HepG2 (cell line): ENCODE measurements around the gene NOS1AP. TPM values are rescaled to one million over a fixed set of nuclear protein-coding genes. Genes with fewer than 3 reads are reported as not detected.

ENCODE experiments used
- ATAC-seq: fragments of 200-7000 bp; cut with Tn5 transposase; 3 replicates; pipeline ENCODE4 v1.9.1; 2020; ENCODE audit warnings: mild to moderate bottlenecking, moderate library complexity
- BruUV-seq: library from RNA; stranded (reverse); fragments of 400-500 nt; replicated peaks from 2 replicates; lab custom pipeline; 2021; lab: Mats Ljungman, UMichigan
- CTCF ChIA-PET: fragments of 300-600 bp; formaldehyde crosslinking; extraction: SDS; loops from one replicate; lab custom pipeline; 2021; ENCODE audit warnings: low total read pairs, inconsistent platforms, low intra/inter-chr PET ratio; lab: Yijun Ruan, JAX
- POLR2A ChIA-PET: fragments of 350-600 bp; sonication (Branson Sonifier 250); formaldehyde crosslinking; loops from one replicate; lab custom pipeline; 2020; ENCODE audit warnings: antibody characterized with exemption, inconsistent platforms; lab: Yijun Ruan, JAX
- DNase-seq: peaks from one replicate; pipeline ENCODE4 v3.0.0-alpha.2; 2015; ENCODE audit warnings: low spot score
- FAIRE-seq: peaks from 3 replicates; lab custom pipeline; 2011; peaks lifted over from hg19 to GRCh38; lab: Jason Lieb, UNC
- H2AFZ ChIP-seq: one replicate; pipeline ENCODE4 v1.6.1; 2011; ENCODE audit warnings: low read length, inconsistent platforms
- H3K27ac ChIP-seq: fragments of 300-600 bp; 3 replicates; pipeline ENCODE4 v1.8.0; 2011; ENCODE audit warnings: mixed run types, mild to moderate bottlenecking, mixed read lengths, low read length, inconsistent platforms; ENCODE audit not compliant: insufficient read depth; ENCODE audit errors: extremely low read length
- H3K27me3 ChIP-seq, 2 experiments: fragments of 200-600 bp in 1 of 2; 2 replicates in 1 of 2; 3 replicates in 1 of 2; pipeline versions ENCODE4 v1.6.0 to v1.8.0; 2011; ENCODE audit warnings: low read length in 2 of 2, mild to moderate bottlenecking in 2 of 2, moderate library complexity in 2 of 2, inconsistent platforms in 1 of 2; ENCODE audit not compliant: insufficient read depth in 2 of 2, control insufficient read depth in 1 of 2
- H3K36me3 ChIP-seq, 2 experiments: fragments of 200-600 bp in 1 of 2; replicated peaks in 1 of 2; 2 replicates in 1 of 2; 3 replicates in 1 of 2; pipeline versions ENCODE4 v1.5.1 to v1.8.0; 2011; ENCODE audit warnings: low read length in 2 of 2, inconsistent platforms in 1 of 2; ENCODE audit not compliant: insufficient read depth in 2 of 2, control insufficient read depth in 1 of 2
- H3K4me1 ChIP-seq: 2 replicates; pipeline ENCODE4 v1.5.1; 2012; ENCODE audit warnings: low read length, inconsistent platforms; ENCODE audit not compliant: insufficient read depth
- H3K4me2 ChIP-seq: 2 replicates; pipeline ENCODE4 v1.6.0; 2011; ENCODE audit warnings: low read depth, low read length, inconsistent platforms
- H3K4me3 ChIP-seq, 3 experiments: fragments of 200-600 bp in 1 of 3; sonication (generic), shearing (Covaris generic) in 1 of 3; replicated peaks in 1 of 3; 2 replicates each; pipeline ENCODE4 v1.5.1; 2011 to 2016; ENCODE audit warnings: low read length in 3 of 3, inconsistent platforms in 2 of 3, low read depth in 2 of 3, mild to moderate bottlenecking in 2 of 3, control low read depth in 1 of 3, mixed read lengths in 1 of 3; ENCODE audit not compliant: insufficient read depth in 1 of 3
- H3K79me2 ChIP-seq: one replicate; pipeline ENCODE4 v1.6.1; 2011; ENCODE audit warnings: low read length, inconsistent platforms; ENCODE audit not compliant: insufficient read depth
- H3K9ac ChIP-seq: 2 replicates; pipeline ENCODE4 v1.6.0; 2011; ENCODE audit warnings: mild to moderate bottlenecking, low read depth, low read length, inconsistent platforms; ENCODE audit not compliant: insufficient read depth
- H3K9me3 ChIP-seq: 2 replicates; pipeline ENCODE4 v1.5.1; 2012; ENCODE audit warnings: mild to moderate bottlenecking, low read length
- H4K20me1 ChIP-seq: 2 replicates; pipeline ENCODE4 v1.6.0; 2011; ENCODE audit warnings: inconsistent platforms, mild to moderate bottlenecking, low read length, moderate library complexity; ENCODE audit not compliant: insufficient read depth
- AGO1 ChIP-seq: fragments of 200-400 bp; formaldehyde crosslinking; IDR thresholded peaks from 2 replicates; pipeline ENCODE4 v1.6.1; 2017; ENCODE audit warnings: mild to moderate bottlenecking, low read depth, low read length, moderate library complexity; ENCODE audit not compliant: poor library complexity, severe bottlenecking
- ATRX ChIP-seq: sonication (generic); formaldehyde crosslinking; IDR thresholded peaks from 2 replicates; pipeline ENCODE4 v1.4.0; 2020; ENCODE audit warnings: missing genetic modification reagents, borderline replicate concordance
- ELF3 ChIP-seq: IDR thresholded peaks from 2 replicates; pipeline ENCODE4 v1.6.1; 2016; ENCODE audit warnings: missing genetic modification reagents, missing compliant biosample characterization
- HNF4A ChIP-seq: sonication (generic); formaldehyde crosslinking; IDR thresholded peaks from 2 replicates; pipeline ENCODE4 v1.4.0; 2020; ENCODE audit warnings: missing genetic modification reagents
- KDM5A ChIP-seq: fragments of 200-600 bp; sonication (generic); IDR thresholded peaks from 2 replicates; pipeline ENCODE4 v1.7.0; 2018; ENCODE audit warnings: antibody characterized with exemption, mild to moderate bottlenecking, low read length, borderline replicate concordance
- SPEN ChIP-seq: sonication (generic); formaldehyde crosslinking; IDR thresholded peaks from 2 replicates; pipeline ENCODE4 v1.5.1; 2020; ENCODE audit warnings: low read depth, mild to moderate bottlenecking, missing genetic modification reagents
- SRF ChIP-seq: IDR thresholded peaks from 2 replicates; pipeline ENCODE4 v1.6.1; 2011; ENCODE audit warnings: mild to moderate bottlenecking, low read depth, low read length, moderate library complexity
- STAT5B ChIP-seq: sonication (generic); formaldehyde crosslinking; IDR thresholded peaks from 2 replicates; pipeline ENCODE4 v1.4.0; 2020; ENCODE audit warnings: missing genetic modification reagents
- ZNF343 ChIP-seq: sonication (generic); formaldehyde crosslinking; IDR thresholded peaks from 2 replicates; pipeline ENCODE4 v1.4.0; 2020; ENCODE audit warnings: mild to moderate bottlenecking, missing genetic modification reagents
- ZNF484 ChIP-seq: sonication (generic); formaldehyde crosslinking; IDR thresholded peaks from 2 replicates; pipeline ENCODE4 v1.5.1; 2020; ENCODE audit warnings: mild to moderate bottlenecking, low read depth, missing genetic modification reagents, borderline replicate concordance
- ZNF547 ChIP-seq: sonication (generic); formaldehyde crosslinking; IDR thresholded peaks from 2 replicates; pipeline ENCODE4 v1.5.1; 2020; ENCODE audit warnings: mild to moderate bottlenecking, missing genetic modification reagents
- ZNF780A ChIP-seq: sonication (generic); formaldehyde crosslinking; IDR thresholded peaks from 2 replicates; pipeline ENCODE4 v1.8.0; 2022; ENCODE audit warnings: mild to moderate bottlenecking, missing genetic modification reagents, moderate library complexity
- WGBS: methylation state at CpG from one replicate; pipeline ENCODE4 v1.1.6; 2017; ENCODE audit warnings: low lambda C conversion rate; 5-methylcytosine and 5-hydroxymethylcytosine counted together
- in situ Hi-C: cut with HindIII; loops from 2 replicates; pipeline ENCODE4 v1.10.0; 2017; ENCODE audit warnings: low pct_unique_long_range_greater_than_20kb; ENCODE audit not compliant: extremely low pct_ligation_motif_present
- intact Hi-C: fragments of 100-400 bp; cut with micrococcal nuclease; formaldehyde crosslinking; loops from one replicate; pipeline ENCODE4 v1.10.0; 2022; ENCODE audit not compliant: unreplicated experiment
- polyA plus RNA-seq, 8 experiments: library from polyadenylated mRNA; depleted of rRNA in 3 of 8; stranded (reverse) in 7 of 8; unstranded in 1 of 8; fragments of >200 nt; fragmentation: Illumina TruSeq in 4 of 8; extraction: Trizol in 4 of 8; gene quantifications; 2 replicates each; pipeline versions ENCODE4 v1.2.1 to v1.2.3, GENCODE V29; 2011 to 2016; ENCODE audit warnings: low read depth in 4 of 8, missing spikeins in 1 of 8, mixed read lengths in 1 of 8; ENCODE audit not compliant: insufficient read depth in 1 of 8
- total RNA-seq, 5 experiments: library from RNA; depleted of rRNA; stranded (reverse); fragments of >200 nt; fragmentation: Illumina TruSeq; extraction: Trizol; gene quantifications; 2 replicates each; pipeline ENCODE4 v1.2.3, GENCODE V29; 2016; ENCODE audit warnings: low read depth in 1 of 5

The NOS1AP gene
- total and polyA plus RNA-seq, 2 of the 13 experiments (the other 11 are each of a cell fraction or from before 2014, with no cell fraction given) = 2.0 to 3.3 TPM

- ChIA-PET POLR2A (no interaction called here), CTCF (no interaction called here)
- H3K27ac ChIP-seq = no peak overlapping the region
- ATAC-seq (no peak), DNase-seq (no peak), FAIRE-seq (no peak)
- H3K4me1 ChIP-seq = no peaks in the 10 kb centered on the region
- TF ChIP-seq ZNF780A (CRISPR knock-in tag) (no peak), KDM5A (no peak)
- in situ Hi-C loops (no loop called here), intact Hi-C loops (no loop called here)
- BruUV-seq = no TSS peak
- H4K20me1 ChIP-seq = no peaks in the 10 kb centered on the region
- no peak overlapping the region for H3K4me3 ChIP-seq
- H3K79me2 ChIP-seq = no peaks in the 10 kb centered on the region
- H3K4me2 ChIP-seq = no peak overlapping the region
- no peaks in the 10 kb centered on the region for H3K27me3 ChIP-seq
- 91% methylated on average over 2 of the region's 2 CpGs for WGBS
- H3K9me3 ChIP-seq = no peaks in the 10 kb centered on the region
- no peak overlapping the region for H3K9ac ChIP-seq
- no peak overlapping the region for H2AFZ ChIP-seq
- H3K36me3 ChIP-seq = no peaks in the 10 kb centered on the region
These were observed 254.9 kb downstream of the NOS1AP start for GRCh38 chr1:162324396-162324795.

GRCh38 chr1:162326559-162326958, 257.1 kb downstream of the NOS1AP start:
- in situ Hi-C loops (no loop called here), intact Hi-C loops (no loop called here)
- TF ChIP-seq ZNF547 (CRISPR knock-in tag) (no peak), AGO1 (no peak), SPEN (no peak), ZNF484 (CRISPR knock-in tag) (no peak), ELF3 (no peak), STAT5B (CRISPR knock-in tag) (no peak), SRF (no peak), HNF4A (CRISPR knock-in tag) (no peak), ZNF343 (no peak), ATRX (CRISPR knock-in tag) (no peak)
- Histone ChIP-seq H3K36me3 (no peaks in the 10 kb centered on the region), H3K4me2 (no peak overlapping the region), H3K27me3 (no peaks in the 10 kb centered on the region), H4K20me1 (no peaks in the 10 kb centered on the region), H3K79me2 (no peaks in the 10 kb centered on the region), H3K9me3 (no peaks in the 10 kb centered on the region), H3K9ac (no peak overlapping the region), H2AFZ (no peak overlapping the region), H3K4me1 (no peaks in the 10 kb centered on the region), H3K4me3 (no peak overlapping the region), H3K27ac (no peak overlapping the region)
- CTCF ChIA-PET = no interaction called here
- no TSS peak for BruUV-seq
- no peak for DNase-seq
- no peak for ATAC-seq
- POLR2A ChIA-PET = no interaction called here
- no peak for FAIRE-seq
